Measurements from ENCODE around the gene LDLRAD1.

- TF ChIP-seq ZNF460 (CRISPR knock-in tag; IDR thresholded peaks at IDR 0.05; ENCODE audit: borderline replicate concordance) (no peak), SSRP1 (CRISPR knock-in tag; IDR thresholded peaks at IDR 0.05) (no peak), ZNF775 (CRISPR knock-in tag; IDR thresholded peaks at IDR 0.05; ENCODE audit: borderline replicate concordance) (no peak), KLF12 (CRISPR knock-in tag; IDR thresholded peaks at IDR 0.05; ENCODE audit: borderline replicate concordance) (no peak), EP300 (IDR thresholded peaks at IDR 0.05; ENCODE audit: low read depth in 2 of 2, low read length in 2 of 2) (no peak), EP300 (CRISPR knock-in tag; IDR thresholded peaks at IDR 0.05; ENCODE audit: borderline replicate concordance) (no peak), ZNF224 (CRISPR knock-in tag; IDR thresholded peaks at IDR 0.05) (no peak), CTCF (CRISPR knock-in tag; IDR thresholded peaks at IDR 0.05) (no peak), CHCHD3 (CRISPR knock-in tag; IDR thresholded peaks at IDR 0.05) (no peak), SETDB1 (CRISPR knock-in tag; IDR thresholded peaks at IDR 0.05; ENCODE audit: borderline replicate concordance) (no peak), SMARCE1 (IDR thresholded peaks at IDR 0.05; ENCODE audit: borderline replicate concordance) (no peak)
These were observed 13.4 kb downstream of the LDLRAD1 start for GRCh38 chr1:54004481-54005049.

All from HepG2 (cell line).